Bronchial epithelial cell (primary cell): ENCODE measurements around the gene SLC38A4. TPM values are rescaled to one million over a fixed set of nuclear protein-coding genes. Genes with fewer than 3 reads are reported as not detected.
"Not testable (repeated sequence)": the region's sequence is repeated elsewhere in the genome, so short reads cannot be mapped to it uniquely, and the experiment has no call there.

Source experiments
- DNase-seq: peaks from one replicate; pipeline ENCODE4 v3.0.0-alpha.2; 2010; ENCODE audit warnings: low read depth
- FAIRE-seq: peaks from 2 replicates; lab custom pipeline; 2011; peaks lifted over from hg19 to GRCh38; lab: Jason Lieb, UNC
- H3K27me3 ChIP-seq: 2 replicates; pipeline ENCODE4 v1.5.1; 2011; ENCODE audit warnings: low read length; ENCODE audit not compliant: control insufficient read depth, insufficient read depth
- H3K36me3 ChIP-seq: 2 replicates; pipeline ENCODE4 v1.5.1; 2011; ENCODE audit warnings: low read length; ENCODE audit not compliant: control insufficient read depth, insufficient read depth
- H3K4me3 ChIP-seq: 2 replicates; pipeline ENCODE4 v1.5.1; 2011; ENCODE audit warnings: mild to moderate bottlenecking, low read depth, low read length, control low read depth
- total RNA-seq: library from RNA; depleted of rRNA; stranded (reverse); fragments of >200 nt; gene quantifications from 2 replicates; pipeline ENCODE4 v1.2.1, GENCODE V29; 2014
- TF ChIP-seq, protein P1 (sequence below): IDR thresholded peaks from 2 replicates; pipeline ENCODE4 v1.5.1; 2011; ENCODE audit warnings: mild to moderate bottlenecking, moderate library complexity, low read length, control low read depth, inconsistent platforms; ENCODE audit not compliant: insufficient read depth, severe bottlenecking

The SLC38A4 gene
- total RNA-seq, 1 donor from 2014 or later, result 2.9 TPM

DNA sequence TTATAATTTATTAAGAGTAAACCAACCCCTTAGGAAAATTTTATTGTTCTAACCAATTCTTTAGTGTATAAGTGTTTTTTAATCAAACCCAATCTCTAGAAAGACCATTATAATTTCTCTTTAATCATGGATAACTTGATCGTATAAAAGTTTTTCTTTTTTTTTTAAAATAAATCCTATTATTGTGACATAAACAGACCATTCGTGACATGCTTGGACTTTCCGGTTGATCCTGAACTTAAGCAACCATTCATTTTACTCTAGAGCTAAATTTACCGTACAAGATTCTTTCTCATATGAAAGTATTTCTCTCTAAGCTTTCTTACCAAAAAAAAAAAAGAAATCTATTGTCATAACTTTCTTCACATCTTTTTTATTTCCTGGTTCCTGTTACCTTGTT lies 32.6 kb upstream of the SLC38A4 start:
- Histone ChIP-seq H3K36me3 (no peaks in the 10 kb centered on the region), H3K27me3 (no peaks in the 10 kb centered on the region), H3K4me3 (no peak overlapping the region)
- DNase-seq (no peak), FAIRE-seq (no peak)
- TF ChIP-seq, protein P1, sequence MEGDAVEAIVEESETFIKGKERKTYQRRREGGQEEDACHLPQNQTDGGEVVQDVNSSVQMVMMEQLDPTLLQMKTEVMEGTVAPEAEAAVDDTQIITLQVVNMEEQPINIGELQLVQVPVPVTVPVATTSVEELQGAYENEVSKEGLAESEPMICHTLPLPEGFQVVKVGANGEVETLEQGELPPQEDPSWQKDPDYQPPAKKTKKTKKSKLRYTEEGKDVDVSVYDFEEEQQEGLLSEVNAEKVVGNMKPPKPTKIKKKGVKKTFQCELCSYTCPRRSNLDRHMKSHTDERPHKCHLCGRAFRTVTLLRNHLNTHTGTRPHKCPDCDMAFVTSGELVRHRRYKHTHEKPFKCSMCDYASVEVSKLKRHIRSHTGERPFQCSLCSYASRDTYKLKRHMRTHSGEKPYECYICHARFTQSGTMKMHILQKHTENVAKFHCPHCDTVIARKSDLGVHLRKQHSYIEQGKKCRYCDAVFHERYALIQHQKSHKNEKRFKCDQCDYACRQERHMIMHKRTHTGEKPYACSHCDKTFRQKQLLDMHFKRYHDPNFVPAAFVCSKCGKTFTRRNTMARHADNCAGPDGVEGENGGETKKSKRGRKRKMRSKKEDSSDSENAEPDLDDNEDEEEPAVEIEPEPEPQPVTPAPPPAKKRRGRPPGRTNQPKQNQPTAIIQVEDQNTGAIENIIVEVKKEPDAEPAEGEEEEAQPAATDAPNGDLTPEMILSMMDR, result no peak

DNA sequence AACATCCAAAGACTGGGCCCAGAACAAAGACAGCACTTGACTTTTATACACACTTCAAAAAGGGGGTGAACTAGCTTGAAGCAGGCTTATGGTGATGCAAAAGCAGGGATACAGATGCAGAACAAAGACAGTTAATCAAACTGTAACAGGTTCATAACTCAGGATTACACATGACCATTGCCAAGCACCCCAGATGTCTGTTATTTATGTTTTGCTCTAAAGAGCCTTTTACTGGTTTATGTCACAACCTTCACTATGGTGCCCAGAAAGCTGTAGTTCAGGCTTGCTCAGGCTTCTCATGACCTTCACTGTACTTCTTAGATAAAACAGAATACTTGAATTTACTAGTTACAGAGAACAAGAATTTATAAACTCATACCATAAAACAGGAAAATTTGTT lies 31.7 kb upstream of the SLC38A4 start:
- Histone ChIP-seq H3K27me3 (no peaks in the 10 kb centered on the region), H3K36me3 (no peaks in the 10 kb centered on the region), H3K4me3 (no peak overlapping the region)
- DNase-seq, result no peak
- TF ChIP-seq, protein P1, result no peak
- no peak for FAIRE-seq

DNA sequence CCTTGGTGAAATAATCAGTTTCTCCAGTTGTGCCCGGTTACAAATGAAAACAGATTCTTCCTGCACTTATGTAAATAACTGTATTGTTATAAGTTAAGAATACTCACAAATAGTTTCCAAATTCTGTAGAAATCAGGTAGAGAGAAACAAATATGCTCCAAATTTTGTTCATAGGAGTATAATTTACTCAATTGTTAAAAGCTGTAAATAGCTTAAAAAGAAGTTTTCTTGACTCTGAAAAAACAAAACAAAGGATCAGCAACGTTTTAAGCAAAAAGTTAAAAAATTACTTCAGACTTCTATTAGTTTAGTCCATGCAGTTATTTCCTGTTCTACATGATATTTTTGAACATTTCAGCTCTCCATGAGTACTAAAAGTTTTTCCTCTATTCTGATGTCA lies 30.0 kb upstream of the SLC38A4 start:
- DNase-seq (no peak), FAIRE-seq (no peak)
- no peaks in the 10 kb centered on the region for H3K36me3 ChIP-seq
- H3K4me3 ChIP-seq, result no peak overlapping the region
- H3K27me3 ChIP-seq, result no peaks in the 10 kb centered on the region
- TF ChIP-seq, protein P1, result no peak

DNA sequence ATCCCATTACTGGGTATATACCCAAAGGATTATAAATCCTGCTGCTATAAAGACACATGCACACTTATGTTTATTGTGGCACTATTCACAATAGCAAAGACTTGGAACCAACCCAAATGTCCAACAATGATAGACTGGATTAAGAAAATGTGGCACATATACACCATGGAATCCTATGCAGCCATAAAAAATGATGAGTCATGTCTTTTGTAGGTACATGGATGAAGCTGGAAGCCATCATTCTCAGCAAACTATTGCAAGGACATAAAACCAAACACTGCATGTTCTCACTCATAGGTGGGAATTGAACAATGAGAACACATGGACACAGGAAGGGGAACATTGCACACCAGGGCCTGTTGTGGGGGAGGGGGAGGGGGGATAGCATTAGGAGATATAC lies 28.4 kb upstream of the SLC38A4 start:
- DNase-seq, H3K36me3 ChIP-seq, H3K27me3 ChIP-seq, FAIRE-seq, H3K4me3 ChIP-seq: not testable (repeated sequence)

DNA sequence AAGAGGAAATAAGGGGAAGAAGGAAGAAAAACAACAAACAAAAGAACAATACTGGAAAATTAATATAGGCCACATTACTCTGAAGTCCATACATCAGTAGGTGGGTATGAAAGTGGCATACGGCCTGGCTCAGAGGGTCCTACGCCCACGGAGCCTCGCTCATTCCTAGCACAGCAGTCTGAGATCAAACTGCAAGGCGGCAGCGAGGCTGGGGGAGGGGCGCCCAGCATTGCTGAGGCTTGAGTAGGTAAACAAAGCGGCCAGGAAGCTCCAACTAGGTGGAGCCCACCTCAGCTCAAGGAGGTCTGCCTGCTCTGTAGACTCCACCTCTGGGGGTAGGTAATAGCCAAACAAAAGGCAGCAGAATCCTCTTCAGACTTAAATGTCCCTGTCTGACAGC lies 23.0 kb upstream of the SLC38A4 start:
- FAIRE-seq, DNase-seq: not testable (repeated sequence)

DNA sequence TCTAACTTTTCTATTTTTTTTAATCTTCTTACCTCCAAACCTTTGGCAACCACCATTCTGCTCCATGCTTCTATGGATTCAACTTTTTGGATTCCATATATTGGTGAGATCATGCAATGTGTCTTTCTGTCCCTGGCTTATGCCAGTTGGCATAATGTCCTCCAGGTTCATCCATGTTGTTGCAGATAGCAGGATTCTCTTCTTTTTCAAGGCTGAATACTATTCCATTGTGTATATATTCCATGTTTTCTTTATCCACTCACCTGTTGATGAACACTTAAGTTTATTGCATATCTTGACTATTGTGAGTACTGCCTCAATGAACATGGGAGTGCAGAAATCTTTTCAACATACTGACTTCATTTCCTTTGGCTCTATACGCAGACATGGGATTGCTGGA lies 21.2 kb upstream of the SLC38A4 start:
- no peak for DNase-seq
- Histone ChIP-seq H3K4me3 (no peak overlapping the region), H3K36me3 (no peaks in the 10 kb centered on the region), H3K27me3 (no peaks in the 10 kb centered on the region)
- TF ChIP-seq, protein P1, result no peak
- FAIRE-seq, result no peak

More for the DNA sequence above, 23.0 kb upstream of the SLC38A4 start:
- H3K27me3 ChIP-seq, H3K4me3 ChIP-seq, H3K36me3 ChIP-seq: not testable (repeated sequence)

DNA sequence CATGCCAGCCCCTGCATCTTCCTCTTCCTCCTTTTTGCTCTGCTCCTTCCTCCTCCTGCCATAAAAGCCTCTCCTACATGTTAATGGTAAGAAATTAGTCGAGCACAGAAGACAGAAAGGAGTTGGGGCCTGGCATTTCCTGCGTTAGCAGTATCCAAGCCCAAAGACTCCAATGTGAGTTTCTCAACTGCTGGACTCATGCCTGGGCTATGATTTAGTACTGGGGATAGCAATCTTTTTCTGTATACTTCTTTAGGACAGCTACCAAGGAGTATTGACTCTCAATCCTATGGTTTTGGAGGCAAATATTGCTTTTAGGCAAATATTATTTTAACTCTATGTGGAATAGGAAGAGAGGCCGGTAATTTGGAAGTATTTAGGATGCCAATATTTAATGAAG lies 18.0 kb upstream of the SLC38A4 start:
- FAIRE-seq, result no peak
- Histone ChIP-seq H3K27me3 (no peaks in the 10 kb centered on the region), H3K36me3 (no peaks in the 10 kb centered on the region), H3K4me3 (no peak overlapping the region)
- TF ChIP-seq, protein P1, result no peak
- DNase-seq, result no peak
